Upper lobe of right lung (tissue), 1 donor: ENCODE data around the gene AXDND1. TPM values are rescaled to one million over a fixed set of nuclear protein-coding genes. Genes with fewer than 3 reads are reported as not detected.
"Not testable (repeated sequence)": the region's sequence is repeated elsewhere in the genome, so short reads cannot be mapped to it uniquely, and the experiment has no call there.

ENCODE experiments used
- ATAC-seq: fragments of 200-7000 bp; cut with Tn5 transposase; one replicate; pipeline ENCODE4 v1.9.1; 2020; ENCODE audit warnings: mild to moderate bottlenecking, moderate library complexity
- DNase-seq: peaks from one replicate; pipeline ENCODE4 v3.0.0-alpha.2; 2020
- H3K27ac ChIP-seq: fragments of 200-600 bp; one replicate; pipeline ENCODE4 v1.8.0; 2022
- H3K27me3 ChIP-seq: fragments of 200-600 bp; one replicate; pipeline ENCODE4 v1.8.0; 2022; ENCODE audit warnings: mild to moderate bottlenecking
- H3K36me3 ChIP-seq: fragments of 200-600 bp; one replicate; pipeline ENCODE4 v1.8.0; 2022
- H3K4me1 ChIP-seq: fragments of 200-600 bp; one replicate; pipeline ENCODE4 v1.8.0; 2022
- H3K4me3 ChIP-seq: fragments of 200-600 bp; one replicate; pipeline ENCODE4 v1.8.0; 2022; ENCODE audit warnings: mild to moderate bottlenecking
- H3K9me3 ChIP-seq: fragments of 200-600 bp; one replicate; pipeline ENCODE4 v1.8.0; 2022
- intact Hi-C: fragments of 100-400 bp; cut with DNase I; formaldehyde crosslinking; loops from one replicate; pipeline ENCODE4 v1.11.0; 2022
- total RNA-seq: library from RNA; stranded (reverse); fragmentation: NEBNext Ultra II Directional; extraction: Animal tissue kit (Norgen Biotek cat#: 25700); gene quantifications from one replicate; pipeline ENCODE4 v1.2.1, GENCODE V29; 2021
- TF ChIP-seq, protein P1 (sequence below): fragments of 200-600 bp; IDR thresholded peaks from one replicate; pipeline ENCODE4 v1.8.0; 2022; ENCODE audit warnings: antibody characterized with exemption
- donor health status: DM: no; HTN: yes; CAD: no; lungs with severe emphysema.

AXDND1 gene
- total RNA-seq, 1 donor from 2014 or later, result not detected

DNA sequence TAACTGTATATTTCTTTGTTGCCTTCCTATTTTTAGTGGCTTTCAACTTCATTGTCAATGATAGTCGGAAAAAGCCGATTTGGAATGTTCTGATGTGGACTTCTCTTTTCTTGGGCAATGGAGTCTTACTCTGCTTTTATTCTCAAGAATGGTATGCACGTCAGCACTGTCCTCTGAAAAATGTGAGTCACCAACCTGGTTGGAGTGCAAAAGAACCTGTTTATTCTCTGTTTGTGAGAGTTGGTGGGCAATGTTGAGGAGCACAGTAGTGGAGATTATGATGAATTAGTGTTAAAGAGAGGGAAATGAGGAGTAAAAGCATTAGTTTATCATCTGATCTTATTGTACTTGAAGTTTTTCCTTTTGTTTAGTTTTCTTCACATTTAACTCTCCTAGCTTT is 14.5 kb upstream of the AXDND1 start:
- no peak overlapping the region for H3K27ac ChIP-seq
- TF ChIP-seq, protein P1, sequence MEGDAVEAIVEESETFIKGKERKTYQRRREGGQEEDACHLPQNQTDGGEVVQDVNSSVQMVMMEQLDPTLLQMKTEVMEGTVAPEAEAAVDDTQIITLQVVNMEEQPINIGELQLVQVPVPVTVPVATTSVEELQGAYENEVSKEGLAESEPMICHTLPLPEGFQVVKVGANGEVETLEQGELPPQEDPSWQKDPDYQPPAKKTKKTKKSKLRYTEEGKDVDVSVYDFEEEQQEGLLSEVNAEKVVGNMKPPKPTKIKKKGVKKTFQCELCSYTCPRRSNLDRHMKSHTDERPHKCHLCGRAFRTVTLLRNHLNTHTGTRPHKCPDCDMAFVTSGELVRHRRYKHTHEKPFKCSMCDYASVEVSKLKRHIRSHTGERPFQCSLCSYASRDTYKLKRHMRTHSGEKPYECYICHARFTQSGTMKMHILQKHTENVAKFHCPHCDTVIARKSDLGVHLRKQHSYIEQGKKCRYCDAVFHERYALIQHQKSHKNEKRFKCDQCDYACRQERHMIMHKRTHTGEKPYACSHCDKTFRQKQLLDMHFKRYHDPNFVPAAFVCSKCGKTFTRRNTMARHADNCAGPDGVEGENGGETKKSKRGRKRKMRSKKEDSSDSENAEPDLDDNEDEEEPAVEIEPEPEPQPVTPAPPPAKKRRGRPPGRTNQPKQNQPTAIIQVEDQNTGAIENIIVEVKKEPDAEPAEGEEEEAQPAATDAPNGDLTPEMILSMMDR, result no peak
- H3K4me3 ChIP-seq, result no peak overlapping the region
- H3K36me3 ChIP-seq, result peaks cover 68% of the 10 kb centered on the region
- intact Hi-C loops, result no loop called here
- ATAC-seq, result no peak
- H3K4me1 ChIP-seq, result no peaks in the 10 kb centered on the region
- no peaks in the 10 kb centered on the region for H3K9me3 ChIP-seq
- H3K27me3 ChIP-seq, result no peaks in the 10 kb centered on the region
- DNase-seq, result no peak

DNA sequence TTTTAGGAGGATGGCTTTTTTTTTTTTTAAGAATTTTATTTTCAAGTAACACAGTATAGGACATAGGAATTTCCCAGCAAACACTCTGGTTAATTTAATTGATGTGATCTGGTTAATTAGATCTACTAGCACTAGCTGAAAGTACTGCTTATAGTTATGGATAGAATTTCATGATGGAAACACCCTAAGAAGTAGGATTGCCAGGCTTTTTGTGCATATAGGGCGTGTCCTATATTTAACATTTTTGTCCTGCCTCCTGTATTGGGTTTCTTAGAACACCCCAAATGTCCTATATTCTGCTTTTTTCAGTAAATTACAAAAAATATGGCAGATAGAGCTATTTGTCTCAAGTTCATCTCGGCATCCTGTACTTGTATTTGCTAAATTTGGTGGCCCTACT is 13.5 kb upstream of the AXDND1 start:
- DNase-seq (no peak), ATAC-seq (no peak)
- no peak overlapping the region for H3K27ac ChIP-seq
- H3K4me3 ChIP-seq, result no peak overlapping the region
- intact Hi-C loops, result no loop called here
- H3K36me3 ChIP-seq, result peaks cover 59% of the 10 kb centered on the region
- TF ChIP-seq, protein P1, result no peak
- H3K9me3 ChIP-seq, result no peaks in the 10 kb centered on the region
- no peaks in the 10 kb centered on the region for H3K4me1 ChIP-seq
- no peaks in the 10 kb centered on the region for H3K27me3 ChIP-seq

DNA sequence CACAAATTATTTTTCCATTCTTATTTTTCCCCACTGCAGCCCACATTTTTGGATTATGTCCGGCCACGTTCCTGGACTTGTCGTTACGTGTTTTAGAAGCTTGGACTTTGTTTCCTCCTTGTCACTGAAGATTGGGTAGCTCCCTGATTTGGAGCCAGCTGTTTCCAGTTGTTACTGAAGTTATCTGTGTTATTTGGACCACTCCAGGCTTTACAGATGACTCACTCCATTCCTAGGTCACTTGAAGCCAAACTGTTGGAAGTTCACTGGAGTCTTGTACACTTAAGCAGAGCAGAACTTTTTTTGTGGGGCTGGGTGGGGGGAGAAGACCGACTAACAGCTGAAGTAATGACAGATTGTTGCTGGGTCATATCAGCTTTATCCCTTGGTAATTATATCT is 12.2 kb upstream of the AXDND1 start:
- Histone ChIP-seq H3K4me1 (no peaks in the 10 kb centered on the region), H3K4me3 (no peak overlapping the region), H3K36me3 (peaks cover 47% of the 10 kb centered on the region), H3K9me3 (no peaks in the 10 kb centered on the region), H3K27ac (peak overlapping the region; percentile 20), H3K27me3 (no peaks in the 10 kb centered on the region)
- intact Hi-C loops, result no loop called here
- DNase-seq (no peak), ATAC-seq (peak; percentile 75)
- TF ChIP-seq, protein P1, result no peak

DNA sequence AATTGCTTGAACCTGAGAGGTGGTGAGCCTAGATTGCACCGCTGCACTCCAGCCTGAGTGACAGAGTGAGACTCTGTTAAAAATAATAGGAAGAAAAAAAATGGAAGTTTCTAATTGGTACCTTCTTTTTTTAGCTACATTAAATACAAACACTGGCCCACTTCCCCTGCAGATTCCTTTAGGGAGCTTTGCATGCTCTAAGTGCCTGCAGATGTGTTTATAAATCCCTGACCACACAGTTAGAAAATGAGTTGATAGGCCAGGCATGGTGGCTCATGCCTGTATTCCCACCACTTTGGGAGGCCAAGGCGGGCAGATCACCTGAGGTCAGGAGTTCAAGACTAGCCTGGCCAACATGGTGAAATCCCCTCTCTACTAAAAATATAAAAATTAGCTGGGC is 4.1 kb upstream of the AXDND1 start:
- H3K27ac ChIP-seq, H3K36me3 ChIP-seq, DNase-seq, ATAC-seq, H3K9me3 ChIP-seq, H3K4me3 ChIP-seq, H3K27me3 ChIP-seq, H3K4me1 ChIP-seq: not testable (repeated sequence)
- intact Hi-C loops, result loop anchor here (10.0 kb wide), 1 partner anchor 287 kb away; no protein-coding TSS in a partner anchor

DNA sequence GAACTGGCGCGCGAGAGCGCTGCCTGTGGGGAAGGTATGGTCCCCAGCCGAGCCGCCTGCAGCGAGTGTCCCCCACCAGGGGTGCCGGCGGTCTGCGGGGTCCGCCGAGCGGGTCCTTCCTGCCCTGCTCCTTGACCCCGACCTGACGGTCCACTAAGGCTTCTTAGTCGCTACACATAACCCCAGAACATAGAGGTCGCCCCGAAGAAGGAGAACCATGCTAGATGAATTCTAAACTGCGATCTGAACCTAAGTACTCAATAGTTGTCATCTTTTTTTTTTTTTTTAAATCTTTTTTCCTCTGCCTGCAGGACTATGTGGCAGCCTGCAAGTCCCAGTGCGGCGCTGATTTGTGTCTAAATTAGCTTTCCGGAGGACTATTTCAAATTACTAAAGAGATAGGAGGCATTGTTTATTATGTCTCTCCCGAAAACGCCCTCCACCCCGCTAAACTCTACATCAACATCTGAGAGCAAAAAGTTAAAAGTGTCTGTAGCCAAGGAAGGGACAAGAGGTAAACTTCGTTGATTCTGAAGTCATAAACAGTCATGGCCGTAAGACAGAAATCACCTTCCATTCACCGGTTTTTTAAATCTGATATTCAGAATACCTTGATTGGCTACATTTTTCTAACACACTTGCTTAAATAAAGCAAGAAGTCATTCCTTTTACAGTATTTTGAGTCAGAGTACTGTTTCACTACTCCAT is 476 bp downstream of the AXDND1 start:
- H3K4me1 ChIP-seq, result no peaks in the 10 kb centered on the region
- ATAC-seq, result no peak
- no peaks in the 10 kb centered on the region for H3K9me3 ChIP-seq
- H3K27me3 ChIP-seq, result no peaks in the 10 kb centered on the region
- peak overlapping the region; percentile 95 for H3K27ac ChIP-seq
- DNase-seq, result no peak
- H3K4me3 ChIP-seq, result peak overlapping the region; percentile 65
- intact Hi-C loops, result loop anchor here (10.0 kb wide), 1 partner anchor 291 kb away; no protein-coding TSS in a partner anchor
- H3K36me3 ChIP-seq, result no peaks in the 10 kb centered on the region
- TF ChIP-seq, protein P1, result no peak

DNA sequence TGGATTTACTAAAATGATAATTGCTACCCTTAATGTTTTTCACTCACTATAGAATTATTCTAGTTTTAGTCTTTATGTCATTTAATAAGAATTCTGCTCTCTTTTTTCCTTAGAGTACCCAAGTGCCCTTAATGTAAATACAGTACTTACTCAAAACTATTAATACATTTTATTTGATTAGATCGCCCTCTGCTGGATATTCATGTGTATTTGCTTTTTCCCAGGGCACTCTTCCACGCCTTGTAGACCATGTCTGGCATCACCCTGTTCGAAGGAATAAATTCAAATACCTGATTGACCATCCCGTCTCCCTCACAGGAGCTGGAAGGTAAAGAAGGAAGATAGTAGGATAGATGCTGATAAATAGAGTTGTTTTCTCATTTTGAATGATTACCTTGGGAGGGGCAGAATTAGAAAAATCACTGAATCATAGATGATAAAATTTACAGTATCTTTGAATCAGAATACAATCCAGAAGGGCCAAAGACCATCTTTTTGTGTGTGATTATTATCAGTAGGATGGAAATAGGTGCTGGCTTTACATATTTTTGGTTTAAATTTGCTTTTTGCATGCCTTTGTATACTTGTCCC is 4.1 kb downstream of the AXDND1 start:
- intact Hi-C loops, result loop anchor here (10.0 kb wide), 1 partner anchor 295 kb away; no protein-coding TSS in a partner anchor
- ATAC-seq, result peak; percentile 65

More for the DNA sequence above, 4.1 kb downstream of the AXDND1 start:
- no peaks in the 10 kb centered on the region for H3K36me3 ChIP-seq
- no peak overlapping the region for H3K27ac ChIP-seq
- no peaks in the 10 kb centered on the region for H3K9me3 ChIP-seq
- H3K4me3 ChIP-seq, result no peak overlapping the region
- H3K27me3 ChIP-seq, result no peaks in the 10 kb centered on the region
- DNase-seq, result no peak
- TF ChIP-seq, protein P1, result peak; percentile 79
- no peaks in the 10 kb centered on the region for H3K4me1 ChIP-seq
